OCI-LY1 (cell line): ENCODE results near the gene DEXI.

Source experiments
- H2AFZ ChIP-seq: fragments of 200-600 bp; sonication (generic), shearing (Covaris generic); 2 replicates; pipeline ENCODE4 v1.6.0; 2014; ENCODE audit warnings: antibody characterized with exemption, mild to moderate bottlenecking, low read length
- H3F3A ChIP-seq: fragments of 200-600 bp; sonication (generic), shearing (Covaris generic); 2 replicates; pipeline ENCODE4 v1.6.0; 2014; ENCODE audit warnings: mild to moderate bottlenecking, antibody characterized with exemption, low read length, moderate library complexity; ENCODE audit not compliant: insufficient read depth
- H3K27ac ChIP-seq: fragments of 200-600 bp; sonication (generic); 2 replicates; pipeline ENCODE4 v1.5.1; 2014; ENCODE audit warnings: low read length, mixed run types, mild to moderate bottlenecking, low read depth; ENCODE audit not compliant: poor library complexity, severe bottlenecking
- H3K27me3 ChIP-seq: fragments of 200-600 bp; sonication (generic); 2 replicates; pipeline ENCODE4 v1.6.0; 2014; ENCODE audit warnings: antibody characterized with exemption, mild to moderate bottlenecking, low read length, moderate library complexity; ENCODE audit not compliant: insufficient read depth
- H3K36me3 ChIP-seq: fragments of 200-600 bp; sonication (generic); 2 replicates; pipeline ENCODE4 v1.6.1; 2014; ENCODE audit warnings: mild to moderate bottlenecking, antibody characterized with exemption, low read length, moderate library complexity, mixed read lengths; ENCODE audit not compliant: insufficient read depth
- H3K4me1 ChIP-seq: fragments of 200-600 bp; sonication (generic); 2 replicates; pipeline ENCODE4 v1.5.1; 2014; ENCODE audit warnings: mild to moderate bottlenecking, low read length, moderate library complexity; ENCODE audit not compliant: insufficient read depth, severe bottlenecking
- H3K4me2 ChIP-seq: fragments of 200-600 bp; sonication (generic), shearing (Covaris generic); 2 replicates; pipeline ENCODE4 v1.6.1; 2014; ENCODE audit warnings: low read length
- H3K4me3 ChIP-seq: fragments of 200-600 bp; sonication (generic); 2 replicates; pipeline ENCODE4 v1.5.1; 2014; ENCODE audit warnings: low read length, low read depth, mild to moderate bottlenecking, mixed read lengths; ENCODE audit not compliant: poor library complexity, severe bottlenecking
- H3K79me2 ChIP-seq: fragments of 200-600 bp; shearing (Covaris generic); 2 replicates; pipeline ENCODE4 v1.6.1; 2016; ENCODE audit warnings: mixed run types, low read length, mixed read lengths; ENCODE audit not compliant: insufficient read depth
- H3K9ac ChIP-seq: fragments of 200-600 bp; sonication (generic), shearing (Covaris generic); 2 replicates; pipeline ENCODE4 v1.6.1; 2014; ENCODE audit warnings: mild to moderate bottlenecking, low read length, mixed read lengths
- H3K9me2 ChIP-seq: fragments of 200-600 bp; sonication (generic), shearing (Covaris generic); 2 replicates; pipeline ENCODE4 v1.6.1; 2014; ENCODE audit warnings: low read depth, mild to moderate bottlenecking, low read length, mixed read lengths
- H3K9me3 ChIP-seq: fragments of 200-600 bp; shearing (Covaris generic); 2 replicates; pipeline ENCODE4 v1.6.1; 2014; ENCODE audit warnings: low read length, mixed read lengths
- H4K20me1 ChIP-seq: fragments of 200-600 bp; sonication (generic), shearing (Covaris generic); 2 replicates; pipeline ENCODE4 v1.6.0; 2016; ENCODE audit warnings: mild to moderate bottlenecking, low read length; ENCODE audit not compliant: insufficient read depth
- CTCF ChIP-seq: fragments of 200-600 bp; sonication (generic), shearing (Covaris generic); IDR thresholded peaks from 2 replicates; pipeline ENCODE4 v1.5.1; 2017; ENCODE audit warnings: mild to moderate bottlenecking, antibody characterized with exemption, low read length, moderate library complexity, mixed read lengths
- EZH2 ChIP-seq: fragments of 200-600 bp; sonication (generic), shearing (Covaris generic); IDR thresholded peaks from 2 replicates; pipeline ENCODE4 v1.8.0; 2017; ENCODE audit warnings: borderline replicate concordance, mixed run types, mild to moderate bottlenecking, antibody characterized with exemption, low read length, moderate library complexity, mixed read lengths

The DEXI gene

GRCh38 chr16:10984509-10984908 is 42.2 kb upstream of the DEXI start:
- TF ChIP-seq EZH2 (no peak), CTCF (no peak)
- Histone ChIP-seq H3K79me2 (no peaks in the 10 kb centered on the region), H3K4me3 (no peak overlapping the region), H3K4me1 (peaks cover 51% of the 10 kb centered on the region), H3K36me3 (peaks cover 31% of the 10 kb centered on the region; the same call in 1 of the 2 replicates), H3K27me3 (no peaks in the 10 kb centered on the region), H3K4me2 (0 out of 2 replicates have a peak overlapping the region, but pooled peaks have one; percentile 7), H3K9me3 (no peaks in the 10 kb centered on the region), H3K9ac (no peak overlapping the region), H3K27ac (peak overlapping the region; percentile 88), H2AFZ (no peak overlapping the region), H3K9me2 (no peaks in the 10 kb centered on the region), H3F3A (no peaks in the 10 kb centered on the region), H4K20me1 (no peaks in the 10 kb centered on the region)

GRCh38 chr16:10983159-10983558 is 40.9 kb upstream of the DEXI start:
- H3K9me2 ChIP-seq: no peaks in the 10 kb centered on the region
- H3F3A ChIP-seq: no peaks in the 10 kb centered on the region
- peak overlapping the region; percentile 88 for H3K27ac ChIP-seq
- peak overlapping the region; percentile 61 for H3K4me2 ChIP-seq
- TF ChIP-seq EZH2: no peak
- peak; percentile 65 for TF ChIP-seq CTCF
- no peaks in the 10 kb centered on the region for H3K9me3 ChIP-seq
- H3K4me1 ChIP-seq: peaks cover 53% of the 10 kb centered on the region
- no peaks in the 10 kb centered on the region for H3K79me2 ChIP-seq
- peak overlapping the region; percentile 57; the same call in 1 of the 2 replicates for H3K9ac ChIP-seq
- H3K4me3 ChIP-seq: peak overlapping the region; percentile 49
- H3K27me3 ChIP-seq: no peaks in the 10 kb centered on the region
- H2AFZ ChIP-seq: no peak overlapping the region
- H4K20me1 ChIP-seq: no peaks in the 10 kb centered on the region
- peaks cover 18% of the 10 kb centered on the region; the same call in 1 of the 2 replicates for H3K36me3 ChIP-seq

- no peaks in the 10 kb centered on the region for H3K9me2 ChIP-seq
- peaks cover 13% of the 10 kb centered on the region; the same call in 1 of the 2 replicates for H3K36me3 ChIP-seq
- peaks cover 53% of the 10 kb centered on the region for H3K4me1 ChIP-seq
- TF ChIP-seq EZH2 (no peak), CTCF (no peak)
- peak overlapping the region; percentile 61 for H3K4me2 ChIP-seq
- H3K27me3 ChIP-seq: no peaks in the 10 kb centered on the region
- no peaks in the 10 kb centered on the region for H3K9me3 ChIP-seq
- peak overlapping the region; percentile 57 for H3K9ac ChIP-seq
- no peaks in the 10 kb centered on the region for H3K79me2 ChIP-seq
- H4K20me1 ChIP-seq: no peaks in the 10 kb centered on the region
- peak overlapping the region; percentile 49 for H3K4me3 ChIP-seq
- H3K27ac ChIP-seq: peak overlapping the region; percentile 88
- no peaks in the 10 kb centered on the region for H3F3A ChIP-seq
- H2AFZ ChIP-seq: no peak overlapping the region
Measured at GRCh38 chr16:10982465-10983150, 40.3 kb upstream of the DEXI start.
